ENCODE results near the gene WASF3.

WASF3 gene

DNA sequence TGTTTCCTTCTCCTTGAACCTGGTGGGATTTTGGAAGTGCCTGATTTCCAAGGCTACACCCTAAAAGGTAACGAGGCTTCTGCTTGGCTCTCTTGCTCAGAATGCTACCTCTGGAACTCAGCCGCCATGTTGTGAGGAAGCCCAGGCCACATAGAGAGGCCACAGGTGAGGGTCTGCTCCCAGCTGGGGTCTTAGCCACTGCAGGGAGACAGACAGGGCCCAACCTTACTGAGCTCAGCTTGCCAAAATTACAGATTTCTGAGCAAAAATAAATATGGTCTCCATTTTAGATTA lies 141.7 kb downstream of the WASF3 start:
- Histone ChIP-seq H3K4me3 (ENCODE audit: control insufficient read depth in 1 of 7, extremely low read depth in 1 of 7, insufficient read depth in 4 of 7, low read depth in 2 of 7, low read length in 6 of 7) (no peak overlapping the region), H3K27ac (ENCODE audit: insufficient read depth in 1 of 2, low read depth in 1 of 2, low read length in 2 of 2, poor library complexity in 1 of 2, severe bottlenecking in 2 of 2) (no peak overlapping the region), H3K4me1 (ENCODE audit: control extremely low read depth in 1 of 4, control insufficient read depth in 4 of 4, insufficient read depth in 4 of 4, low read length in 3 of 4) (peaks cover 0 to 2% (median 1%) of the 10 kb centered on the region in 4 experiments), H3K27me3 (replicated peaks in 2 of 5; ENCODE audit: control insufficient read depth in 4 of 5, insufficient read depth in 5 of 5, low read length in 4 of 5) (no peaks in the 10 kb centered on the region), H3K9me3 (ENCODE audit: control extremely low read depth in 1 of 5, control insufficient read depth in 4 of 5, insufficient read depth in 2 of 5, low read depth in 1 of 5, low read length in 4 of 5) (peaks cover 0 to 6% (median 0%) of the 10 kb centered on the region in 5 experiments), H3K36me3 (ENCODE audit: control insufficient read depth in 4 of 4, insufficient read depth in 4 of 4, low read length in 3 of 4) (no peaks in the 10 kb centered on the region)
- WGBS (ENCODE audit: insufficient coverage) = 100% methylated on average over 2 of the region's 2 CpGs
- ChIA-PET POLR2A (no interaction called here), CTCF (interaction anchor here (0.7 to 4.8 kb wide), 20 partner anchors 12 to 516 kb away, joined by 3 to 38 read pairs (median 5); no protein-coding TSS in a partner anchor)
- DNase-seq = no peak

DNA sequence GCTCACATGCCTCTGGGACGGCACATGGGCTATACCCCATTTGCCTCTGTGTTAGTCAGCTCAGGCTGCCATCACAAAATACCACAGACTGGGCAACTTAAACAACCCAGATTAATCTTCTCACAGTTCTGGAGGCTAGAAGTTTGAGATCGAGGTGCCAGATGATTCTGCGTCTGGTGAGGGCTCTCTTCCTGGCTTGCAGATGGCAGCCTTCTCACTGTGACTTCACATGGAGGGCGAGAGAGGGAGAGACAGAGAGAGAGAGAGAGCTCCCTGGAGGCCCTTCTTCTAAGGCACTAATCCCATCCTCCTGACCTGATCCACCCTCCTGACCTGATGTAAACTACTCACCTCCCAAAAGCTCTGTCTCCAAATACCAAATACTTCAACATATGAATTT lies 148.1 kb downstream of the WASF3 start:
- Histone ChIP-seq H3K9me3 (ENCODE audit: control extremely low read depth in 1 of 5, control insufficient read depth in 4 of 5, insufficient read depth in 2 of 5, low read depth in 1 of 5, low read length in 4 of 5) (peaks cover 0 to 2% (median 0%) of the 10 kb centered on the region in 5 experiments), H3K27me3 (replicated peaks in 2 of 5; ENCODE audit: control insufficient read depth in 4 of 5, insufficient read depth in 5 of 5, low read length in 4 of 5) (no peaks in the 10 kb centered on the region), H3K4me1 (ENCODE audit: control extremely low read depth in 1 of 4, control insufficient read depth in 4 of 4, insufficient read depth in 4 of 4, low read length in 3 of 4) (no peaks in the 10 kb centered on the region), H3K27ac (ENCODE audit: insufficient read depth in 1 of 2, low read depth in 1 of 2, low read length in 2 of 2, poor library complexity in 1 of 2, severe bottlenecking in 2 of 2) (no peak overlapping the region), H3K36me3 (ENCODE audit: control insufficient read depth in 4 of 4, insufficient read depth in 4 of 4, low read length in 3 of 4) (no peaks in the 10 kb centered on the region), H3K4me3 (ENCODE audit: control insufficient read depth in 1 of 7, extremely low read depth in 1 of 7, insufficient read depth in 4 of 7, low read depth in 2 of 7, low read length in 6 of 7) (no peak overlapping the region)
- 97% methylated on average over 4 of the region's 4 CpGs for WGBS (ENCODE audit: insufficient coverage)
- POLR2A ChIA-PET = no interaction called here
- no peak for DNase-seq
- CTCF ChIA-PET = interaction anchor here (0.7 to 10.9 kb wide), 9 partner anchors 9 to 522 kb away, joined by 3 to 94 read pairs (median 12); no protein-coding TSS in a partner anchor

DNA sequence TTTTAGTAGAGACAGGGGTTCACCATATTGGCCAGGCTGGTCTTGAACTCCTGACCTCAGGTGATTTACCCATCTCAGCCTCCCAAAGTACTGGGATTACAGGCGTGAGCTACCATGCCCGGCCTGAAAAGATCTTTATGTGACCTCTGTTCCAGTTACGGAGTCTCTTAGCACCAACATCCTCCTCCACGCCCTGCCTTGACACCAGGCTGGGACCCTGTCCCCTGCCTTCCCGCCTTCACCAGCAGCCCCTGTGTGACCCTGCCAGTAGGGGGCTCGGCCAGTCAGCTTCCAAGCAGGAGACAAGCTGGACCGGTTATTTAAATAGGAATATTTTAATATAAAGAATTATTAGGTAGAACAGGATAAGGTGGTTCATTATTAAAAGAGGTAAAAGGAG lies 148.9 kb downstream of the WASF3 start:
- CTCF ChIA-PET = interaction anchor here (0.7 to 10.9 kb wide), 14 partner anchors 9 to 523 kb away, joined by 3 to 94 read pairs (median 4); no protein-coding TSS in a partner anchor
- POLR2A ChIA-PET = no interaction called here
- WGBS (ENCODE audit: insufficient coverage) = 94% methylated on average over 4 of the region's 7 CpGs

DNA sequence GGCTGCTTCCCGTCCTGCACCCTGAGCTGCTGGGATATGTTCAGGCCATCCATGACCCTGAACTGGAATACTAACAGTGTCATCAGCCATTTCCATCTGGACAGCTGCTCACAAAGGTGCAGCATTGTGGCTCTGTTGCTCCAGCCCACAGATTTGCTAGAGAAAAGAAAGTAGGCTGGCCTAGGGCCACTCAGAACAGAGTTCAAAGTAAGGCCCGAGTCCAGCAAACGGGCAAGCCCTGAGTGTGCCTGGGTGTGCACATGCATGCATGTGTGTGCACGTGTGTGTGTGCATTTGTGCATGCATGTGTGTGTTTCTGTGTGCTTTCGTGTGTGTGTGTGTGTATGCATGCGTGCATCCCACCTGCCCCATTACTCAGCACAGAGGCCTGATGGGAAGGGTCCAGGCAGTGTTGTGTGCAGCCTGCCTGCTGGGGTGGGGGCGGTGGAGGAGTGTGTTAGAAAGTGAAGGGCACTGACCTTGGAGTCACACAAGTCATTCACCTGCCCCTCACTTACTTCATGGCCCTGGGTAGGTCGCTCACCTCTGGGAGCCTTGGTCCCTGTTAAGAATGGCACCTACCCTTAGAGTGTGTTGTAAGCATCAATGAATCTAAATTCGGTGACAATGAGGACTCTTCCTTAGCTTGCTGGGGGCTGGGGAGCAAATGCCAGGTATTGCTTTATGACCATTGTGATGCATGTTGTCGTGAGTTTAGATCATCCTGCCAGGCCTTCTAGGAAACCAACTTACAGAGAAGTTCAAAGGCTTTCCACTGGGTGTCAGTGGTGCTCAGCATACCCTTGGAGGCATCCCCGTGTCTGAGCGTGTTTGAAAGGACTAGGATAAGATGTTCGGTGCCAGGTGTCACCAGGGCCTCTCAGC lies 149.9 kb downstream of the WASF3 start:
- Histone ChIP-seq H3K4me1 (ENCODE audit: control extremely low read depth in 1 of 4, control insufficient read depth in 4 of 4, insufficient read depth in 4 of 4, low read length in 3 of 4) (no peaks in the 10 kb centered on the region), H3K9me3 (ENCODE audit: control extremely low read depth in 1 of 5, control insufficient read depth in 4 of 5, insufficient read depth in 2 of 5, low read depth in 1 of 5, low read length in 4 of 5) (peaks cover 0 to 3% (median 2%) of the 10 kb centered on the region in 5 experiments), H3K36me3 (ENCODE audit: control insufficient read depth in 4 of 4, insufficient read depth in 4 of 4, low read length in 3 of 4) (no peaks in the 10 kb centered on the region), H3K4me3 (ENCODE audit: control insufficient read depth in 1 of 7, extremely low read depth in 1 of 7, insufficient read depth in 4 of 7, low read depth in 2 of 7, low read length in 6 of 7) (no peak overlapping the region), H3K27ac (ENCODE audit: insufficient read depth in 1 of 2, low read depth in 1 of 2, low read length in 2 of 2, poor library complexity in 1 of 2, severe bottlenecking in 2 of 2) (no peak overlapping the region), H3K27me3 (replicated peaks in 2 of 5; ENCODE audit: control insufficient read depth in 4 of 5, insufficient read depth in 5 of 5, low read length in 4 of 5) (no peaks in the 10 kb centered on the region)
- ChIA-PET CTCF (interaction anchor here (1.0 to 10.9 kb wide), 14 partner anchors 10 to 303 kb away, joined by 3 to 94 read pairs (median 4); no protein-coding TSS in a partner anchor), POLR2A (no interaction called here)
- DNase-seq = peak; percentile 70 to 88 (median 80)
- 56% methylated on average over 9 of the region's 13 CpGs for WGBS (ENCODE audit: insufficient coverage)

More for the DNA sequence above, 148.9 kb downstream of the WASF3 start:
- no peaks in the 10 kb centered on the region for H3K36me3 ChIP-seq (ENCODE audit: control insufficient read depth in 4 of 4, insufficient read depth in 4 of 4, low read length in 3 of 4)
- H3K4me1 ChIP-seq (ENCODE audit: control extremely low read depth in 1 of 4, control insufficient read depth in 4 of 4, insufficient read depth in 4 of 4, low read length in 3 of 4) = no peaks in the 10 kb centered on the region
- no peaks in the 10 kb centered on the region for H3K27me3 ChIP-seq (replicated peaks in 2 of 5; ENCODE audit: control insufficient read depth in 4 of 5, insufficient read depth in 5 of 5, low read length in 4 of 5)
- DNase-seq = no peak
- H3K9me3 ChIP-seq (ENCODE audit: control extremely low read depth in 1 of 5, control insufficient read depth in 4 of 5, insufficient read depth in 2 of 5, low read depth in 1 of 5, low read length in 4 of 5) = peaks cover 0 to 2% (median 0%) of the 10 kb centered on the region in 5 experiments
- H3K27ac ChIP-seq (ENCODE audit: insufficient read depth in 1 of 2, low read depth in 1 of 2, low read length in 2 of 2, poor library complexity in 1 of 2, severe bottlenecking in 2 of 2) = no peak overlapping the region
- no peak overlapping the region for H3K4me3 ChIP-seq (ENCODE audit: control insufficient read depth in 1 of 7, extremely low read depth in 1 of 7, insufficient read depth in 4 of 7, low read depth in 2 of 7, low read length in 6 of 7)

DNA sequence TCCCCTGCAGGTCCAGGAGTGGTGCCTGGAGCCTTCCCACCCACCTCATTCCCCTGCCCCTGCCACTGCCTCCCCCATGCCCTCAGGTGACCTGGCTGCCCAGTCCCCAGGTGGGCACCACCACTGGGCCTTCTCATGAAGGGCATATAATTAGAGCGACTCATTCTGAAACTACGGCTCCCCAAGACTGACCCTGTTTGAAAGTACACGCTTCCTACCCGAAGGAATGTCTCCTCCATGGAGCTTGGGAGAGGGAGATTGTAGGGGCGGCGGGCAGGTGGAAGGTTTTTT lies 150.5 kb downstream of the WASF3 start:
- Histone ChIP-seq H3K4me3 (ENCODE audit: control insufficient read depth in 1 of 7, extremely low read depth in 1 of 7, insufficient read depth in 4 of 7, low read depth in 2 of 7, low read length in 6 of 7) (no peak overlapping the region), H3K9me3 (ENCODE audit: control extremely low read depth in 1 of 5, control insufficient read depth in 4 of 5, insufficient read depth in 2 of 5, low read depth in 1 of 5, low read length in 4 of 5) (peaks cover 0 to 5% (median 0%) of the 10 kb centered on the region in 5 experiments), H3K27me3 (replicated peaks in 2 of 5; ENCODE audit: control insufficient read depth in 4 of 5, insufficient read depth in 5 of 5, low read length in 4 of 5) (no peaks in the 10 kb centered on the region), H3K4me1 (ENCODE audit: control extremely low read depth in 1 of 4, control insufficient read depth in 4 of 4, insufficient read depth in 4 of 4, low read length in 3 of 4) (no peaks in the 10 kb centered on the region), H3K27ac (ENCODE audit: insufficient read depth in 1 of 2, low read depth in 1 of 2, low read length in 2 of 2, poor library complexity in 1 of 2, severe bottlenecking in 2 of 2) (no peak overlapping the region), H3K36me3 (ENCODE audit: control insufficient read depth in 4 of 4, insufficient read depth in 4 of 4, low read length in 3 of 4) (no peaks in the 10 kb centered on the region)
- ChIA-PET POLR2A (no interaction called here), CTCF (interaction anchor here (1.0 to 10.9 kb wide), 8 partner anchors 11 to 304 kb away, joined by 3 to 94 read pairs (median 14); no protein-coding TSS in a partner anchor)
- no peak for DNase-seq
- 88% methylated on average over 4 of the region's 6 CpGs for WGBS (ENCODE audit: insufficient coverage)

DNA sequence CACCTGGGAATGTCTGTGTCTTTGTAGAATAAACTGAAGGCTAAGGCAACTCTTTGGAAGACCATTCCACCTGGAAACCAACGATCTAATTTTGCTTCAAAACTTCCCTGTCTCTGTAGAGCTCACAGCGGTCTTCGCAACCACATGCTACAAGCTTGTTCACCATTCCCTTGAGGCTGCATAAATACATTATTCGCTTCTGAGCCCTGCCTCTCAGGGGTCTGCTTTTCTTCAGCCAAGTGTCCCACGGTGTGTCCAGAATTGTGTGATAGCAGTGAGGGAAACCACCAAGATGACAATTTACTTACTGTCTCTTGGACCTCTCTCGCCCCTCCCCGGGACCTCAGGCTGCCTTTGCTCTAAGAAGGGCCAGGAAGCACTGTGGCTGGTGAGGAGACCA lies 152.0 kb downstream of the WASF3 start:
- Histone ChIP-seq H3K27me3 (replicated peaks in 2 of 5; ENCODE audit: control insufficient read depth in 4 of 5, insufficient read depth in 5 of 5, low read length in 4 of 5) (no peaks in the 10 kb centered on the region), H3K4me1 (ENCODE audit: control extremely low read depth in 1 of 4, control insufficient read depth in 4 of 4, insufficient read depth in 4 of 4, low read length in 3 of 4) (no peaks in the 10 kb centered on the region), H3K36me3 (ENCODE audit: control insufficient read depth in 4 of 4, insufficient read depth in 4 of 4, low read length in 3 of 4) (no peaks in the 10 kb centered on the region), H3K4me3 (ENCODE audit: control insufficient read depth in 1 of 7, extremely low read depth in 1 of 7, insufficient read depth in 4 of 7, low read depth in 2 of 7, low read length in 6 of 7) (no peak overlapping the region), H3K27ac (ENCODE audit: insufficient read depth in 1 of 2, low read depth in 1 of 2, low read length in 2 of 2, poor library complexity in 1 of 2, severe bottlenecking in 2 of 2) (no peak overlapping the region), H3K9me3 (ENCODE audit: control extremely low read depth in 1 of 5, control insufficient read depth in 4 of 5, insufficient read depth in 2 of 5, low read depth in 1 of 5, low read length in 4 of 5) (peaks cover 0 to 9% (median 0%) of the 10 kb centered on the region in 5 experiments)
- DNase-seq = no peak
- ChIA-PET CTCF (interaction anchor here (0.9 to 10.9 kb wide), 5 partner anchors 10 to 222 kb away, joined by 3 to 94 read pairs (median 4); no protein-coding TSS in a partner anchor), POLR2A (no interaction called here)
- 96% methylated on average over 4 of the region's 7 CpGs for WGBS (ENCODE audit: insufficient coverage)

DNA sequence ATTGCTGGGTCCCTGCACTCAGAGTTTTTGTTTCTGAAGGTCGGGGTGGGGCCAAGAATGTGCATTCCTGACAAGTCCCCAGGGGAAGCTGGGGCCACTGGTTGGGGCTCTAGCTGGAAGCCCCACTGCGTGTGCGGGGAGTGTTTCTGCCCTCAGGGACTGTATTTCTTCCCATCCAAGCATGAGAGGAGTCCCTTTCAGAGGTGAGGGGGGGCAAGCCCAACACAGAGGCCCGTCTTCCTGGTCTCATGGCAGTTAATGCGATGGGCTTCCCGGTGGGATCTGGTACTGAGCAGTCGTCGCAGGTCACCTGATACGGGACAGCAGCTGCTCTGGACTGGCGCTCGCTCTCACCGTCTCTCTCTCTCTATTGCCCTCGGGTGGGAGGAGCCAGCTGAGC lies 152.7 kb downstream of the WASF3 start:
- H3K4me3 ChIP-seq (ENCODE audit: control insufficient read depth in 1 of 7, extremely low read depth in 1 of 7, insufficient read depth in 4 of 7, low read depth in 2 of 7, low read length in 6 of 7) = no peak overlapping the region
- H3K27me3 ChIP-seq (replicated peaks in 2 of 5; ENCODE audit: control insufficient read depth in 4 of 5, insufficient read depth in 5 of 5, low read length in 4 of 5) = no peaks in the 10 kb centered on the region
- WGBS (ENCODE audit: insufficient coverage) = 79% methylated on average over 12 of the region's 13 CpGs
- CTCF ChIA-PET = interaction anchor here (0.6 to 10.9 kb wide), 6 partner anchors 9 to 220 kb away, joined by 3 to 94 read pairs (median 5); no protein-coding TSS in a partner anchor
- POLR2A ChIA-PET = no interaction called here
- no peaks in the 10 kb centered on the region for H3K4me1 ChIP-seq (ENCODE audit: control extremely low read depth in 1 of 4, control insufficient read depth in 4 of 4, insufficient read depth in 4 of 4, low read length in 3 of 4)
- H3K36me3 ChIP-seq (ENCODE audit: control insufficient read depth in 4 of 4, insufficient read depth in 4 of 4, low read length in 3 of 4) = no peaks in the 10 kb centered on the region
- DNase-seq = no peak
- no peak overlapping the region for H3K27ac ChIP-seq (ENCODE audit: insufficient read depth in 1 of 2, low read depth in 1 of 2, low read length in 2 of 2, poor library complexity in 1 of 2, severe bottlenecking in 2 of 2)
- peaks cover 0 to 9% (median 0%) of the 10 kb centered on the region in 5 experiments for H3K9me3 ChIP-seq (ENCODE audit: control extremely low read depth in 1 of 5, control insufficient read depth in 4 of 5, insufficient read depth in 2 of 5, low read depth in 1 of 5, low read length in 4 of 5)
